Measurements from ENCODE around the gene REC114. TPM values are rescaled to one million over a fixed set of nuclear protein-coding genes. Genes with fewer than 3 reads are reported as not detected.

The REC114 gene
- total and polyA plus RNA-seq, 10 of the 15 experiments (the other 5 are each of a cell fraction or from before 2014, with no cell fraction given) = not detected

GRCh38 chr15:73522011-73522410 is 79.0 kb downstream of the REC114 start (continued):
- TF ChIP-seq KDM1A (IDR thresholded peaks at IDR 0.05; ENCODE audit: borderline replicate concordance) = no peak
- TF ChIP-seq ESRRA (IDR thresholded peaks at IDR 0.05; ENCODE audit: low read length) = no peak
- TF ChIP-seq USF2 (IDR thresholded peaks at IDR 0.05; ENCODE audit: borderline replicate concordance, low read depth, low read length) = no peak
- TF ChIP-seq GABPA (IDR thresholded peaks at IDR 0.05; ENCODE audit: low read depth) = no peak

- Histone ChIP-seq H3K4me3 (no peak overlapping the region), H3K9ac (ENCODE audit: control insufficient read depth, insufficient read depth, low read length) (no peak overlapping the region), H3K9me3 (replicated peaks; ENCODE audit: control insufficient read depth, insufficient read depth, low read length) (no peaks in the 10 kb centered on the region), H3K36me3 (ENCODE audit: control insufficient read depth in 2 of 2, insufficient read depth in 2 of 2, low read length in 1 of 2) (no peaks in the 10 kb centered on the region), H4K20me1 (ENCODE audit: control insufficient read depth, insufficient read depth) (no peaks in the 10 kb centered on the region), H3K27me3 (replicated peaks in 1 of 2; ENCODE audit: control insufficient read depth in 2 of 2, insufficient read depth in 2 of 2, low read length in 1 of 2) (no peaks in the 10 kb centered on the region), H3K79me2 (ENCODE audit: control insufficient read depth, insufficient read depth, low read length) (no peaks in the 10 kb centered on the region), H3K4me1 (ENCODE audit: control insufficient read depth, insufficient read depth, low read length) (no peaks in the 10 kb centered on the region), H3K27ac (ENCODE audit: control insufficient read depth, insufficient read depth) (no peak overlapping the region), H2AFZ (ENCODE audit: control insufficient read depth, low read depth, low read length) (no peak overlapping the region), H3K4me2 (ENCODE audit: control insufficient read depth, insufficient read depth) (no peak overlapping the region)
- no peak for FAIRE-seq
- RAD21 ChIA-PET (ENCODE audit: unreplicated experiment) = no interaction called here
- WGBS (ENCODE audit: insufficient coverage, insufficient replicate concordance, low lambda C conversion rate, missing lambda C conversion rate) = 8% methylated on average over 1 of the region's 1 CpG
- no TSS peak for BruUV-seq (replicated peaks)
- ATAC-seq = no peak
- in situ Hi-C loops (cut with MboI) = no loop called here
- no peak for TF ChIP-seq ELK1 (IDR thresholded peaks at IDR 0.05; ENCODE audit: low read depth, low read length)
- no peak for TF ChIP-seq RUNX3 (IDR thresholded peaks at IDR 0.05; ENCODE audit: low read length)
- TF ChIP-seq NKRF (conservative IDR thresholded peaks at IDR 0.05) = no peak
- TF ChIP-seq IKZF2 (IDR thresholded peaks at IDR 0.05) = no peak
- TF ChIP-seq USF1 (IDR thresholded peaks at IDR 0.05; ENCODE audit: borderline replicate concordance, extremely low read length, insufficient read depth, low read depth, low read length) = no peak
- no peak for TF ChIP-seq LARP7 (IDR thresholded peaks at IDR 0.05)
- SMC1A ChIA-PET (ENCODE audit: uncharacterized antibody, unreplicated experiment) = no interaction called here
- POLR2A ChIA-PET = no interaction called here
- no peak for DNase-seq (ENCODE audit: low read depth, low spot score)
- CTCF ChIA-PET = no interaction called here
- intact Hi-C loops (cut with micrococcal nuclease; ENCODE audit: unreplicated experiment) = no loop called here
Observed at GRCh38 chr15:73524919-73525318, 82.0 kb downstream of the REC114 start.

All from GM12878 (cell line).